GM21360 (cell line): ENCODE results near the gene WSCD2.
"Not testable (repeated sequence)": the region's sequence is repeated elsewhere in the genome, so short reads cannot be mapped to it uniquely, and the experiment has no call there.

Experiments used
- ATAC-seq: cut with Tn5 transposase; IDR thresholded peaks from one replicate; pipeline ENCODE4 v1.9.1; 2021; ENCODE audit warnings: mild to moderate bottlenecking, moderate library complexity; ENCODE audit not compliant: unreplicated experiment

The WSCD2 gene

GRCh38 chr12:108193493-108193892 lies 64.4 kb downstream of the WSCD2 start:
- ATAC-seq: no peak

- no peak for ATAC-seq
These were observed 64.8 kb downstream of the WSCD2 start for GRCh38 chr12:108193917-108194316.

GRCh38 chr12:108194585-108194984 lies 65.5 kb downstream of the WSCD2 start:
- no peak for ATAC-seq

GRCh38 chr12:108196319-108196718 lies 67.2 kb downstream of the WSCD2 start:
- no peak for ATAC-seq

GRCh38 chr12:108196921-108197320 lies 67.8 kb downstream of the WSCD2 start:
- no peak for ATAC-seq

- no peak for ATAC-seq
These were observed 69.0 kb downstream of the WSCD2 start for GRCh38 chr12:108198043-108198442.

- ATAC-seq: no peak
These were observed 70.0 kb downstream of the WSCD2 start for GRCh38 chr12:108199106-108199505.

GRCh38 chr12:108201808-108202207 lies 72.7 kb downstream of the WSCD2 start:
- ATAC-seq: no peak

GRCh38 chr12:108204117-108204987 lies 75.3 kb downstream of the WSCD2 start:
- ATAC-seq: no peak

- no peak for ATAC-seq
These were observed 76.8 kb downstream of the WSCD2 start for GRCh38 chr12:108205864-108206263.

- no peak for ATAC-seq
These were observed 79.0 kb downstream of the WSCD2 start for GRCh38 chr12:108207791-108208730.

GRCh38 chr12:108210001-108210400 lies 80.9 kb downstream of the WSCD2 start:
- ATAC-seq: no peak

- no peak for ATAC-seq
These were observed 82.1 kb downstream of the WSCD2 start for GRCh38 chr12:108211157-108211556.

GRCh38 chr12:108213871-108214445 lies 84.9 kb downstream of the WSCD2 start:
- ATAC-seq: no peak

GRCh38 chr12:108214486-108214885 lies 85.4 kb downstream of the WSCD2 start:
- ATAC-seq: no peak

GRCh38 chr12:108215458-108215857 lies 86.4 kb downstream of the WSCD2 start:
- ATAC-seq: no peak

GRCh38 chr12:108218921-108219320 lies 89.8 kb downstream of the WSCD2 start:
- no peak for ATAC-seq

GRCh38 chr12:108225101-108225500 lies 96.0 kb downstream of the WSCD2 start:
- not testable (repeated sequence) for ATAC-seq

- no peak for ATAC-seq
These were observed 97.8 kb downstream of the WSCD2 start for GRCh38 chr12:108226866-108227265.

GRCh38 chr12:108228746-108229145 lies 99.7 kb downstream of the WSCD2 start:
- ATAC-seq: no peak
